ENCODE data around the gene CFLAR.
"Not testable (repeated sequence)": the region's sequence is repeated elsewhere in the genome, so short reads cannot be mapped to it uniquely, and the experiment has no call there.

CFLAR gene

DNA sequence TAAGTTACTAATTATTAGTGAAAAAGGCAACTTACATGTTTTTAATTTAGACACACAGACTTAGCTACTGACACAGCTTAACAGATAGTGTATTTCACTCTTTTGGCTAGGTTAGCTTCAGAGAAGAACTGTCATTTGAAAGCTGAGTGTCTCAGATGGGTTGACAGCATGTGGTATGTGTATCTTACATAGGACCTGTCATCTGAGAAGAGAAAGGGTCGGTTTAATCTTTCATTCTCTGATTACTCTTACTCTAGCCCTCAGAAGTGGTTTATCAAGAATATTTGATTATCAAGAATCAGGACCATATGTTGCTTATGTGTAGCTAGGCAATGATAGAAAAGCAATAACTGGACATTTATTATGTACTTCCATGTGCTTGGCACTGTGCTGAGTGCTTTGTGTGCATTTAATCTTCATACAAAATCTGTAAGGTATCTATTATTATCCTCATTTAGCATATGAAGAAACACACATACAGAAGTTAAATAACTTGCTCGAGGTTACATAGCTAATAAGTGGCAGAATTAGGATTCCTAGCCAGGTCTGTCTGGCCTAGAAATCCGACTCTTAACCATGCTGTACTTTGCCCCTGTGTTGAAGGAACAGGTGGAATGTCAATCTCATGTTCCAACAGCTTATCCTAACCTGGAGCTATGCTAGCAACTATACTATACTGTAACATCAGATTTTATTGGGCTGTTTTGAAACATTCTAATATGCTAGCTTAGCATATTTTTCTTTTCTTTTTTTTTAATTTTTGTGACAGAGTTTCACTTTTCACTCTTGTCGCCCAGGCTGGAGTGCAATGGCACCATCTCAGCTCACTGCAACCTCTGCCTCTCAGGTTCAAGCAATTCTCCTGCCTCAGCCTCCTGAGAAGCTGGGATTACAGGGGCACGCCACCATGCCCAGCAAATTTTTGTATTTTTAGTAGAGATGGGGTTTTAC is 28.4 kb downstream of the CFLAR start:
- Histone ChIP-seq H3K9ac (ENCODE audit: low read length) (no peak overlapping the region), H3K79me2 (ENCODE audit: insufficient read depth, low read length) (no peaks in the 10 kb centered on the region), H3F3A (ENCODE audit: insufficient read depth) (no peaks in the 10 kb centered on the region; the same call in 1 of the 2 replicates), H3K4me3 (ENCODE audit: insufficient read depth, low read length, poor library complexity, severe bottlenecking) (no peak overlapping the region), H3K36me3 (ENCODE audit: low read length) (no peaks in the 10 kb centered on the region), H3K9me2 (replicated peaks; ENCODE audit: insufficient read depth, low read length) (no peaks in the 10 kb centered on the region), H3K9me3 (ENCODE audit: insufficient read depth, low read length) (no peaks in the 10 kb centered on the region), H4K20me1 (ENCODE audit: low read depth, low read length) (no peaks in the 10 kb centered on the region), H2AFZ (ENCODE audit: low read depth, low read length, severe bottlenecking) (no peak overlapping the region), H3K27ac (ENCODE audit: low read depth, low read length) (no peak overlapping the region), H3K27me3 (ENCODE audit: low read length) (no peaks in the 10 kb centered on the region), H3K4me2 (ENCODE audit: low read depth, low read length, poor library complexity, severe bottlenecking) (no peak overlapping the region)
- no peak for TF ChIP-seq EZH2phosphoT487 (conservative IDR thresholded peaks at IDR 0.05; ENCODE audit: low read length)

DNA sequence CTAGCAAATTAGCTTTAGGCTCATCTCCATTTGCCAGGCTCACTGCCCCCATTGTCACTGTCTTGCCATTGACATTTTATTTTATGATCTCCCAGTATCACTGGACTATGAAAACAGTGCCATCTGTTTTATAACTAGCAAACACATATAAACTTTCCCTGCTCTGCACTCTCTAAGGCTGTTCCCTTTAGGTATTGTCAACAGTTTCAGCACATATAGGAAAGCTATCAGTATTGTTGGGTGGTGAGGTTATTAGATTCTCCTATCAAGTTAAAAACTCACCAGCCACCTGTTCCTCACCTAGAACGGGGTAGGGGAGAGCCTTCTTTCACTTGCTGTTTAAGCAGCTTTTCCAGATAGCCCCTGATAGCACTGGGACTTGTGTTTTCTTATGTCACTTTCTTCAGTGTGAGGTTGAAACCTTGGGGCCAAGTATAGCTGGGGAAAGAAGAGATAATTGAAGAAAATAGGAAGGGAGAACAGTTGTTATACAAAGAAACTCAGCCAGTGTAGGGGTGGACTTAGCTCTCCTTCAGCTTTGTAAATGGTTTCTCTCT is 32.5 kb downstream of the CFLAR start:
- TF ChIP-seq EZH2phosphoT487 (conservative IDR thresholded peaks at IDR 0.05; ENCODE audit: low read length), result no peak
- Histone ChIP-seq H3K27ac (ENCODE audit: low read depth, low read length) (no peak overlapping the region), H3K36me3 (ENCODE audit: low read length) (no peaks in the 10 kb centered on the region)

DNA sequence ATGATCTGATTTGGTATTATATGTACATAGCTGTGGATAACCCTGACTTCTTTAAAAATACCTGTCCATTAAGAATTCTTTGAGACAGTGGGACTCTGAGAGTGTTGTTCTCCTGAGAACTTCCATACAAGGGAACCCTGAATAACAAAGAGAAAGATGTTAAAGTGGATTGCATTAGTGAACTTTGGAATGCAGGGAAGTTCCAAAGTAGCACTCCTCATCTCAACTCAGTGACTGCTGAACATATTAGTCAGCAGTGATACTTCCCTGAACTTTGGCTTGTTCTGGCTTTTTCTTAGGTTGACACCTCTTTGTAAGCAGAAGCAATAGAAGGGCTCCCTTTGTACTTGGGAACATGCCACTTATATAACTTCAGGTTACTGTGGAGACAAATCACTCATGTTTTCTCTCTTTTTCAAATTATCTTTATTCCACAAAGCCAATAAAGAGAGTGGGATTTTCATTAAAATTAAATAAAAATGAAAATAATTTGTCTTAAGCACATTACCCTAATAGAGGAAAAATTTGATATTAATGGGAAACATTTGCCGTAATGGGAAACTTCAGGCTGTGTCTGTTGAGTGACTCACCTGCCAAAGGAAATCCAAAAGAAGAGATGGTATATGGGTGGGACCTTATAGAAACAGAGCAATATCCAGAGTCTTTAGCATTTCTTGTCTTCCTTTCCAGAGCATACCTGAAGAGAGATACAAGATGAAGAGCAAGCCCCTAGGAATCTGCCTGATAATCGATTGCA is 33.3 kb downstream of the CFLAR start:
- H2AFZ ChIP-seq (ENCODE audit: low read depth, low read length, severe bottlenecking), result no peak overlapping the region
- no peaks in the 10 kb centered on the region for H3K36me3 ChIP-seq (ENCODE audit: low read length)
- H3K27me3 ChIP-seq (ENCODE audit: low read length), result no peaks in the 10 kb centered on the region
- TF ChIP-seq, protein P1, sequence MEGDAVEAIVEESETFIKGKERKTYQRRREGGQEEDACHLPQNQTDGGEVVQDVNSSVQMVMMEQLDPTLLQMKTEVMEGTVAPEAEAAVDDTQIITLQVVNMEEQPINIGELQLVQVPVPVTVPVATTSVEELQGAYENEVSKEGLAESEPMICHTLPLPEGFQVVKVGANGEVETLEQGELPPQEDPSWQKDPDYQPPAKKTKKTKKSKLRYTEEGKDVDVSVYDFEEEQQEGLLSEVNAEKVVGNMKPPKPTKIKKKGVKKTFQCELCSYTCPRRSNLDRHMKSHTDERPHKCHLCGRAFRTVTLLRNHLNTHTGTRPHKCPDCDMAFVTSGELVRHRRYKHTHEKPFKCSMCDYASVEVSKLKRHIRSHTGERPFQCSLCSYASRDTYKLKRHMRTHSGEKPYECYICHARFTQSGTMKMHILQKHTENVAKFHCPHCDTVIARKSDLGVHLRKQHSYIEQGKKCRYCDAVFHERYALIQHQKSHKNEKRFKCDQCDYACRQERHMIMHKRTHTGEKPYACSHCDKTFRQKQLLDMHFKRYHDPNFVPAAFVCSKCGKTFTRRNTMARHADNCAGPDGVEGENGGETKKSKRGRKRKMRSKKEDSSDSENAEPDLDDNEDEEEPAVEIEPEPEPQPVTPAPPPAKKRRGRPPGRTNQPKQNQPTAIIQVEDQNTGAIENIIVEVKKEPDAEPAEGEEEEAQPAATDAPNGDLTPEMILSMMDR (IDR thresholded peaks at IDR 0.05; ENCODE audit: insufficient read depth, low read length, poor library complexity, severe bottlenecking), result no peak
- no peak for TF ChIP-seq EZH2phosphoT487 (conservative IDR thresholded peaks at IDR 0.05; ENCODE audit: low read length)
- no peak overlapping the region for H3K4me3 ChIP-seq (ENCODE audit: insufficient read depth, low read length, poor library complexity, severe bottlenecking)
- no peaks in the 10 kb centered on the region for H4K20me1 ChIP-seq (ENCODE audit: low read depth, low read length)
- H3K9me2 ChIP-seq (replicated peaks; ENCODE audit: insufficient read depth, low read length), result no peaks in the 10 kb centered on the region
- no peaks in the 10 kb centered on the region for H3K9me3 ChIP-seq (ENCODE audit: insufficient read depth, low read length)
- H3K79me2 ChIP-seq (ENCODE audit: insufficient read depth, low read length), result no peaks in the 10 kb centered on the region
- H3K4me2 ChIP-seq (ENCODE audit: low read depth, low read length, poor library complexity, severe bottlenecking), result no peak overlapping the region
- no peak overlapping the region for H3K9ac ChIP-seq (ENCODE audit: low read length)
- no peak overlapping the region for H3K27ac ChIP-seq (ENCODE audit: low read depth, low read length)
- no peaks in the 10 kb centered on the region; the same call in 1 of the 2 replicates for H3F3A ChIP-seq (ENCODE audit: insufficient read depth)

More for the DNA sequence above, 32.5 kb downstream of the CFLAR start:
- no peaks in the 10 kb centered on the region for H3K9me3 ChIP-seq (ENCODE audit: insufficient read depth, low read length)
- H3K79me2 ChIP-seq (ENCODE audit: insufficient read depth, low read length), result no peaks in the 10 kb centered on the region
- H3K9ac ChIP-seq (ENCODE audit: low read length), result no peak overlapping the region
- H3K9me2 ChIP-seq (replicated peaks; ENCODE audit: insufficient read depth, low read length), result no peaks in the 10 kb centered on the region
- no peak overlapping the region for H2AFZ ChIP-seq (ENCODE audit: low read depth, low read length, severe bottlenecking)
- no peak overlapping the region for H3K4me3 ChIP-seq (ENCODE audit: insufficient read depth, low read length, poor library complexity, severe bottlenecking)
- no peaks in the 10 kb centered on the region; the same call in 1 of the 2 replicates for H3F3A ChIP-seq (ENCODE audit: insufficient read depth)
- H3K4me2 ChIP-seq (ENCODE audit: low read depth, low read length, poor library complexity, severe bottlenecking), result no peak overlapping the region
- H3K27me3 ChIP-seq (ENCODE audit: low read length), result no peaks in the 10 kb centered on the region
- no peaks in the 10 kb centered on the region for H4K20me1 ChIP-seq (ENCODE audit: low read depth, low read length)

DNA sequence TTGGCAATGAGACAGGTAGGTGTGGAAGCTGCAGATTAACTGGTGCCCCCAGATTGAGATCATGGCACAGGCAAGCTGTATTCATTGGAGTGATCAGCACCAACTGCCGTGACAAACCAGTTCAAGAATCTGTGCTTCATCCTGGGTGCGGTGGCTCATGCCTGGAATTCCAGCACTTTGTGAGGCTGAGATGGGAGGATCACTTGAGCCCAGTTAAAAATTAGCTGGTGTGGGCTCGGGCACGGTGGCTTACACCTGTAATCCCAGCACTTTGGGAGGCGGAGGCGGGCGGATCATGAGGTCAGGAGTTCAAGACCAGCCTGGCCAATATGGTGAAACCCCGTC is 33.8 kb downstream of the CFLAR start:
- not testable (repeated sequence) for H2AFZ ChIP-seq (ENCODE audit: low read depth, low read length, severe bottlenecking); H3K27me3 ChIP-seq (ENCODE audit: low read length); H3K4me3 ChIP-seq (ENCODE audit: insufficient read depth, low read length, poor library complexity, severe bottlenecking); H3K9me2 ChIP-seq (replicated peaks; ENCODE audit: insufficient read depth, low read length); H3K36me3 ChIP-seq (ENCODE audit: low read length); H3K4me2 ChIP-seq (ENCODE audit: low read depth, low read length, poor library complexity, severe bottlenecking); H3K27ac ChIP-seq (ENCODE audit: low read depth, low read length); H3K9me3 ChIP-seq (ENCODE audit: insufficient read depth, low read length); H4K20me1 ChIP-seq (ENCODE audit: low read depth, low read length); H3F3A ChIP-seq (ENCODE audit: insufficient read depth); H3K9ac ChIP-seq (ENCODE audit: low read length); H3K79me2 ChIP-seq (ENCODE audit: insufficient read depth, low read length)
